HCT116 (cell line): ENCODE results near the gene ELK4. TPM values are rescaled to one million over a fixed set of nuclear protein-coding genes. Genes with fewer than 3 reads are reported as not detected.

Experiments used
- ATAC-seq: fragments of 200-7000 bp; cut with Tn5 transposase; 2 replicates; pipeline ENCODE4 v1.9.1; 2020; ENCODE audit warnings: mild to moderate bottlenecking, moderate library complexity
- BruUV-seq: library from RNA; stranded (reverse); fragments of 400-500 nt; replicated peaks from 2 replicates; lab custom pipeline; 2021; lab: Mats Ljungman, UMichigan
- CTCF ChIA-PET: fragments of 300-600 bp; sonication (Branson Sonifier 250); formaldehyde crosslinking; loops from one replicate; lab custom pipeline; 2021; ENCODE audit warnings: antibody characterized with exemption; lab: Charles Lee
- POLR2A ChIA-PET: fragments of 300-600, 350-600 bp; sonication (Branson Sonifier 250); formaldehyde crosslinking; loops from one replicate; lab custom pipeline; 2021; ENCODE audit warnings: antibody characterized with exemption; lab: Charles Lee
- RAD21 ChIA-PET, 2 experiments: fragments of 300-600 bp; sonication (Branson Sonifier 250); formaldehyde crosslinking; loops; one replicate each; lab custom pipeline; 2023; ENCODE audit warnings: low total read pairs in 2 of 2; ENCODE audit not compliant: uncharacterized antibody in 2 of 2, unreplicated experiment in 2 of 2, low non-redundant PET in 1 of 2; lab: Charles Lee
- DNase-seq: peaks from one replicate; pipeline ENCODE4 v3.0.0-alpha.2; 2010; ENCODE audit warnings: low read depth, low spot score
- H2AFZ ChIP-seq: fragments of 200-600 bp; shearing (Covaris generic), sonication (generic); 2 replicates; pipeline ENCODE4 v1.6.1; 2017; ENCODE audit warnings: low read depth, mixed run types, mixed read lengths, antibody characterized with exemption, low read length; ENCODE audit not compliant: poor library complexity, severe bottlenecking
- H3K27ac ChIP-seq: 2 replicates; pipeline ENCODE4 v1.5.1; 2012; ENCODE audit warnings: low read depth, low read length
- H3K27me3 ChIP-seq: fragments of 200-600 bp; sonication (generic); 2 replicates; pipeline ENCODE4 v1.6.1; 2016; ENCODE audit warnings: mixed run types, low read length, mixed read lengths; ENCODE audit not compliant: insufficient read depth
- H3K36me3 ChIP-seq, 2 experiments: fragments of 200-500 bp in 1 of 2; fragments of 200-600 bp in 1 of 2; sonication (Bioruptor generic) in 1 of 2; sonication (generic) in 1 of 2; 2 replicates each; pipeline versions ENCODE4 v1.5.1 to v1.6.1; 2014 to 2016; ENCODE audit warnings: low read length in 2 of 2, inconsistent platforms in 1 of 2, mixed read lengths in 1 of 2, mixed run types in 1 of 2; ENCODE audit not compliant: insufficient read depth in 2 of 2, control insufficient read depth in 1 of 2
- H3K4me1 ChIP-seq, 2 experiments: fragments of 200-600 bp in 1 of 2; sonication (generic) in 1 of 2; 2 replicates each; pipeline versions ENCODE4 v1.5.1 to v1.6.1; 2012 to 2017; ENCODE audit warnings: low read length in 2 of 2, inconsistent platforms in 1 of 2, mild to moderate bottlenecking in 1 of 2, mixed read lengths in 1 of 2, mixed run types in 1 of 2, moderate library complexity in 1 of 2; ENCODE audit not compliant: insufficient read depth in 2 of 2, control insufficient read depth in 1 of 2
- H3K4me2 ChIP-seq: fragments of 200-600 bp; sonication (generic); 2 replicates; pipeline ENCODE4 v1.6.1; 2017; ENCODE audit warnings: mixed run types, low read length, mixed read lengths
- H3K4me3 ChIP-seq, 2 experiments: fragments of 200-600 bp in 1 of 2; sonication (generic) in 1 of 2; replicated peaks in 1 of 2; 2 replicates each; pipeline ENCODE4 v1.5.1; 2011 to 2016; ENCODE audit warnings: low read length in 2 of 2, control low read depth in 1 of 2, low read depth in 1 of 2, mild to moderate bottlenecking in 1 of 2, mixed read lengths in 1 of 2, mixed run types in 1 of 2
- H3K79me2 ChIP-seq: fragments of 200-600 bp; sonication (generic); 2 replicates; pipeline ENCODE4 v1.6.1; 2017; ENCODE audit warnings: mild to moderate bottlenecking, mixed run types, low read length, moderate library complexity, mixed read lengths; ENCODE audit not compliant: insufficient read depth
- H3K9ac ChIP-seq: fragments of 200-600 bp; sonication (generic); 2 replicates; pipeline ENCODE4 v1.6.1; 2016; ENCODE audit warnings: low read length, mixed read lengths
- H3K9me2 ChIP-seq: fragments of 200-600 bp; sonication (generic), shearing (Covaris generic); 2 replicates; pipeline ENCODE4 v1.6.1; 2017; ENCODE audit warnings: mixed run types, mild to moderate bottlenecking, moderate library complexity; ENCODE audit not compliant: insufficient read depth
- H3K9me3 ChIP-seq, 2 experiments: fragments of 200-500 bp in 1 of 2; fragments of 200-600 bp in 1 of 2; sonication (Bioruptor generic) in 1 of 2; sonication (generic) in 1 of 2; 2 replicates each; pipeline ENCODE4 v1.6.1; 2014 to 2017; ENCODE audit warnings: low read length in 2 of 2, mixed read lengths in 2 of 2, inconsistent platforms in 1 of 2, low read depth in 1 of 2, mild to moderate bottlenecking in 1 of 2, mixed run types in 1 of 2, moderate library complexity in 1 of 2; ENCODE audit not compliant: control insufficient read depth in 1 of 2, insufficient read depth in 1 of 2
- H4K20me1 ChIP-seq: fragments of 200-600 bp; sonication (generic), shearing (Covaris generic); 2 replicates; pipeline ENCODE4 v1.6.1; 2017; ENCODE audit warnings: mixed run types, mild to moderate bottlenecking, moderate library complexity; ENCODE audit not compliant: insufficient read depth
- EGR1 ChIP-seq: IDR thresholded peaks from 2 replicates; pipeline ENCODE4 v1.6.1; 2012; ENCODE audit warnings: low read depth
- ELF1 ChIP-seq: IDR thresholded peaks from 2 replicates; pipeline ENCODE4 v1.6.1; 2012; ENCODE audit warnings: low read depth, borderline replicate concordance
- EZH2 ChIP-seq: fragments of 200-600 bp; sonication (generic); IDR thresholded peaks from 2 replicates; pipeline ENCODE4 v1.6.1; 2017; ENCODE audit warnings: antibody characterized with exemption, mixed run types
- FOSL1 ChIP-seq: IDR thresholded peaks from 2 replicates; pipeline ENCODE4 v1.6.1; 2012; ENCODE audit warnings: low read depth
- JUND ChIP-seq: IDR thresholded peaks from 2 replicates; pipeline ENCODE4 v1.6.1; 2012
- RAD21 ChIP-seq: IDR thresholded peaks from 2 replicates; pipeline ENCODE4 v1.6.1; 2012; ENCODE audit warnings: low read depth, mild to moderate bottlenecking
- SP1 ChIP-seq: IDR thresholded peaks from 2 replicates; pipeline ENCODE4 v1.6.1; 2012; ENCODE audit warnings: low read depth
- SRF ChIP-seq: IDR thresholded peaks from 2 replicates; pipeline ENCODE4 v1.6.1; 2012; ENCODE audit warnings: low read depth
- TCF7L2 ChIP-seq: IDR thresholded peaks from 2 replicates; pipeline ENCODE4 v1.7.0; 2011; ENCODE audit warnings: borderline replicate concordance, inconsistent platforms; ENCODE audit not compliant: insufficient read depth, insufficient read length; ENCODE audit errors: extremely low read depth
- YY1 ChIP-seq: IDR thresholded peaks from 2 replicates; pipeline ENCODE4 v1.6.1; 2011; ENCODE audit warnings: low read length, low read depth, moderate library complexity, mild to moderate bottlenecking; ENCODE audit not compliant: insufficient replicate concordance; ENCODE audit errors: extremely low read depth
- intact Hi-C: fragments of 100-400 bp; cut with micrococcal nuclease; formaldehyde crosslinking; loops from 2 replicates; pipeline ENCODE4 v1.10.0; 2022
- total RNA-seq: library from RNA; stranded (reverse); gene quantifications from one replicate; pipeline ENCODE4 v1.2.1, GENCODE V29; 2021; ENCODE audit not compliant: unreplicated experiment
- TF ChIP-seq, protein P1 (sequence below): IDR thresholded peaks from 2 replicates; pipeline ENCODE4 v1.6.1; 2012; ENCODE audit warnings: low read depth
- TF ChIP-seq, protein P2 (sequence below), 3 experiments: fragments of 200-600 bp in 1 of 3; sonication (generic) in 1 of 3; IDR thresholded peaks in 2 of 3; conservative IDR thresholded peaks in 1 of 3; 2 replicates each; pipeline ENCODE4 v1.5.1; 2012 to 2017; ENCODE audit warnings: low read depth in 2 of 3, low read length in 2 of 3, antibody characterized with exemption in 1 of 3, borderline replicate concordance in 1 of 3, control low read depth in 1 of 3, mild to moderate bottlenecking in 1 of 3, mixed read lengths in 1 of 3, mixed run types in 1 of 3, moderate library complexity in 1 of 3; ENCODE audit not compliant: insufficient read depth in 1 of 3
- TF ChIP-seq, protein P3 (sequence below): IDR thresholded peaks from 2 replicates; pipeline ENCODE4 v1.6.1; 2012

ELK4 gene
- total RNA-seq, 1 experiment from 2014 or later = 46.2 TPM

DNA sequence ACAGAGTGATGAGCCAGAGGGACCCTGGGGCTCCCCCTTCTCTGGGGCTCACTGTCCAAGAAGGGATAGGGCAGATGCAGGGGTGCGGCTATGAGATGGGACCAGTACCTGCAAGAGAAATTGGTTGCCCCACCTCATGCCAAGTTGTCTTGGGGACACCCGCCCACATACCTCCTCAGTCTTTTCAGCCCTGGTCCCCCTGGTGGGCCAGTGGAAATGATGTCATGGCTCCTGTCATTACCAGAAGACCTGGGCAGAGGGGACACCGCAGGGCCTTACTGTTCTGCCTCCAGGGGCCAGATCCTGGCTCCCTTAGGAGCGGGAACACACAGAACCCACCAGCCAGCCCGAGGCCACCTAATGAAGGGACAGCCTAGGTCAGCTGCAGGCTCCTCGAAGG is 64.1 kb downstream of the ELK4 start:
- H3K9me3 ChIP-seq = no peaks in the 10 kb centered on the region
- ATAC-seq (no peak), DNase-seq (no peak)
- H3K4me3 ChIP-seq = no peak overlapping the region
- no peaks in the 10 kb centered on the region for H4K20me1 ChIP-seq
- H3K27me3 ChIP-seq = no peaks in the 10 kb centered on the region
- ChIA-PET CTCF (no interaction called here), POLR2A (no interaction called here), RAD21 (no interaction called here)
- no peak overlapping the region for H3K27ac ChIP-seq
- intact Hi-C loops = no loop called here
- no peaks in the 10 kb centered on the region for H3K79me2 ChIP-seq
- H3K4me2 ChIP-seq = no peak overlapping the region
- no peak overlapping the region for H2AFZ ChIP-seq
- no peaks in the 10 kb centered on the region for H3K36me3 ChIP-seq
- no peaks in the 10 kb centered on the region for H3K9me2 ChIP-seq
- BruUV-seq = no TSS peak
- no peak overlapping the region for H3K9ac ChIP-seq
- TF ChIP-seq EZH2 (no peak), EGR1 (no peak), SRF (no peak), FOSL1 (no peak), SP1 (no peak), YY1 (no peak), JUND (no peak), ELF1 (no peak), RAD21 (no peak), TCF7L2 (no peak)
- TF ChIP-seq, protein P1, sequence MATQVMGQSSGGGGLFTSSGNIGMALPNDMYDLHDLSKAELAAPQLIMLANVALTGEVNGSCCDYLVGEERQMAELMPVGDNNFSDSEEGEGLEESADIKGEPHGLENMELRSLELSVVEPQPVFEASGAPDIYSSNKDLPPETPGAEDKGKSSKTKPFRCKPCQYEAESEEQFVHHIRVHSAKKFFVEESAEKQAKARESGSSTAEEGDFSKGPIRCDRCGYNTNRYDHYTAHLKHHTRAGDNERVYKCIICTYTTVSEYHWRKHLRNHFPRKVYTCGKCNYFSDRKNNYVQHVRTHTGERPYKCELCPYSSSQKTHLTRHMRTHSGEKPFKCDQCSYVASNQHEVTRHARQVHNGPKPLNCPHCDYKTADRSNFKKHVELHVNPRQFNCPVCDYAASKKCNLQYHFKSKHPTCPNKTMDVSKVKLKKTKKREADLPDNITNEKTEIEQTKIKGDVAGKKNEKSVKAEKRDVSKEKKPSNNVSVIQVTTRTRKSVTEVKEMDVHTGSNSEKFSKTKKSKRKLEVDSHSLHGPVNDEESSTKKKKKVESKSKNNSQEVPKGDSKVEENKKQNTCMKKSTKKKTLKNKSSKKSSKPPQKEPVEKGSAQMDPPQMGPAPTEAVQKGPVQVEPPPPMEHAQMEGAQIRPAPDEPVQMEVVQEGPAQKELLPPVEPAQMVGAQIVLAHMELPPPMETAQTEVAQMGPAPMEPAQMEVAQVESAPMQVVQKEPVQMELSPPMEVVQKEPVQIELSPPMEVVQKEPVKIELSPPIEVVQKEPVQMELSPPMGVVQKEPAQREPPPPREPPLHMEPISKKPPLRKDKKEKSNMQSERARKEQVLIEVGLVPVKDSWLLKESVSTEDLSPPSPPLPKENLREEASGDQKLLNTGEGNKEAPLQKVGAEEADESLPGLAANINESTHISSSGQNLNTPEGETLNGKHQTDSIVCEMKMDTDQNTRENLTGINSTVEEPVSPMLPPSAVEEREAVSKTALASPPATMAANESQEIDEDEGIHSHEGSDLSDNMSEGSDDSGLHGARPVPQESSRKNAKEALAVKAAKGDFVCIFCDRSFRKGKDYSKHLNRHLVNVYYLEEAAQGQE = no peak
- TF ChIP-seq, protein P2, sequence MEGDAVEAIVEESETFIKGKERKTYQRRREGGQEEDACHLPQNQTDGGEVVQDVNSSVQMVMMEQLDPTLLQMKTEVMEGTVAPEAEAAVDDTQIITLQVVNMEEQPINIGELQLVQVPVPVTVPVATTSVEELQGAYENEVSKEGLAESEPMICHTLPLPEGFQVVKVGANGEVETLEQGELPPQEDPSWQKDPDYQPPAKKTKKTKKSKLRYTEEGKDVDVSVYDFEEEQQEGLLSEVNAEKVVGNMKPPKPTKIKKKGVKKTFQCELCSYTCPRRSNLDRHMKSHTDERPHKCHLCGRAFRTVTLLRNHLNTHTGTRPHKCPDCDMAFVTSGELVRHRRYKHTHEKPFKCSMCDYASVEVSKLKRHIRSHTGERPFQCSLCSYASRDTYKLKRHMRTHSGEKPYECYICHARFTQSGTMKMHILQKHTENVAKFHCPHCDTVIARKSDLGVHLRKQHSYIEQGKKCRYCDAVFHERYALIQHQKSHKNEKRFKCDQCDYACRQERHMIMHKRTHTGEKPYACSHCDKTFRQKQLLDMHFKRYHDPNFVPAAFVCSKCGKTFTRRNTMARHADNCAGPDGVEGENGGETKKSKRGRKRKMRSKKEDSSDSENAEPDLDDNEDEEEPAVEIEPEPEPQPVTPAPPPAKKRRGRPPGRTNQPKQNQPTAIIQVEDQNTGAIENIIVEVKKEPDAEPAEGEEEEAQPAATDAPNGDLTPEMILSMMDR (IDR thresholded peaks at IDR 0.05 in 2 of 3, conservative IDR thresholded peaks at IDR 0.05 in 1 of 3; ENCODE audit: borderline replicate concordance in 1 of 3, insufficient read depth in 1 of 3, low read depth in 2 of 3, low read length in 2 of 3) = no peak
- TF ChIP-seq, protein P3, sequence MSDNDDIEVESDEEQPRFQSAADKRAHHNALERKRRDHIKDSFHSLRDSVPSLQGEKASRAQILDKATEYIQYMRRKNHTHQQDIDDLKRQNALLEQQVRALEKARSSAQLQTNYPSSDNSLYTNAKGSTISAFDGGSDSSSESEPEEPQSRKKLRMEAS = no peak
- H3K4me1 ChIP-seq = no peaks in the 10 kb centered on the region
